ENCODE measurements around the gene WDR59.

DNA sequence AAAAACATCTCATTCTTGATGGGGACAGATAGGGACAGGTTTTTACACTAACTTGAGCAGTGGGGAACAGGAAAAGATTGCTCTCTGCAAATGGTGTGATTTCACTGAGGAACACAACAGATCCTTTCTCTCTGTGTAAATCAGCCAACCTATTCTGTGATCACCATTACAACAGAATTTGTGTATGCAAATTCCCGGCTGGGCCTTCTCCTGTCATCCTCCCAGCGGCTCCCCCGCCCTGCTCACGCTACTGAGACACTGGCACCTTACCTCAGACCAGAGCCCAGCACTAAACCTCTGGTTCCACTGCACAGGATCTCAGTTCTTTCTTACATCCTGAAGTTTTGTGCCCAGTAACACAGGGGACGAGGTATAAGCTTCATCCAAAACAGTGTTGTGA lies 113.3 kb downstream of the WDR59 start:
- TF ChIP-seq, protein P1, sequence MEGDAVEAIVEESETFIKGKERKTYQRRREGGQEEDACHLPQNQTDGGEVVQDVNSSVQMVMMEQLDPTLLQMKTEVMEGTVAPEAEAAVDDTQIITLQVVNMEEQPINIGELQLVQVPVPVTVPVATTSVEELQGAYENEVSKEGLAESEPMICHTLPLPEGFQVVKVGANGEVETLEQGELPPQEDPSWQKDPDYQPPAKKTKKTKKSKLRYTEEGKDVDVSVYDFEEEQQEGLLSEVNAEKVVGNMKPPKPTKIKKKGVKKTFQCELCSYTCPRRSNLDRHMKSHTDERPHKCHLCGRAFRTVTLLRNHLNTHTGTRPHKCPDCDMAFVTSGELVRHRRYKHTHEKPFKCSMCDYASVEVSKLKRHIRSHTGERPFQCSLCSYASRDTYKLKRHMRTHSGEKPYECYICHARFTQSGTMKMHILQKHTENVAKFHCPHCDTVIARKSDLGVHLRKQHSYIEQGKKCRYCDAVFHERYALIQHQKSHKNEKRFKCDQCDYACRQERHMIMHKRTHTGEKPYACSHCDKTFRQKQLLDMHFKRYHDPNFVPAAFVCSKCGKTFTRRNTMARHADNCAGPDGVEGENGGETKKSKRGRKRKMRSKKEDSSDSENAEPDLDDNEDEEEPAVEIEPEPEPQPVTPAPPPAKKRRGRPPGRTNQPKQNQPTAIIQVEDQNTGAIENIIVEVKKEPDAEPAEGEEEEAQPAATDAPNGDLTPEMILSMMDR (IDR thresholded peaks at IDR 0.05): no peak
- no peak for TF ChIP-seq POLR2A (IDR thresholded peaks at IDR 0.05)

All from right lobe of liver (tissue), 4 donors.